RWPE2 (cell line): ENCODE data around the gene SLC41A1.

Experiments
- ATAC-seq: fragments of 200-7000 bp; cut with Tn5 transposase; 3 replicates; pipeline ENCODE4 v1.9.1; 2021; ENCODE audit warnings: low read depth
- DNase-seq: peaks from one replicate; pipeline ENCODE4 v3.0.0-alpha.2; 2020; ENCODE audit warnings: low spot score
- H3K27ac ChIP-seq: fragments of 450-650 bp; 2 replicates; pipeline ENCODE4 v1.5.1; 2017; ENCODE audit warnings: mild to moderate bottlenecking; ENCODE audit not compliant: poor library complexity, severe bottlenecking
- H3K27me3 ChIP-seq: fragments of 250-450 bp; sonication (Bioruptor Pico); 2 replicates; pipeline ENCODE4 v1.5.1; 2021; ENCODE audit warnings: mild to moderate bottlenecking, moderate library complexity; ENCODE audit not compliant: insufficient read depth, poor library complexity, severe bottlenecking
- H3K36me3 ChIP-seq: fragments of 250-450 bp; sonication (Bioruptor Pico); 2 replicates; pipeline ENCODE4 v1.5.1; 2020; ENCODE audit warnings: low read depth, mild to moderate bottlenecking, moderate library complexity
- H3K4me1 ChIP-seq: fragments of 250-450 bp; sonication (Bioruptor Pico); 2 replicates; pipeline ENCODE4 v1.5.1; 2021; ENCODE audit warnings: mild to moderate bottlenecking, moderate library complexity; ENCODE audit not compliant: insufficient read depth, poor library complexity, severe bottlenecking
- H3K4me3 ChIP-seq: fragments of 250-450 bp; sonication (Bioruptor Pico); 2 replicates; pipeline ENCODE4 v1.5.1; 2021; ENCODE audit warnings: mild to moderate bottlenecking, moderate library complexity; ENCODE audit not compliant: severe bottlenecking
- H3K9me3 ChIP-seq: fragments of 250-450 bp; sonication (Bioruptor Pico); 2 replicates; pipeline ENCODE4 v1.5.1; 2021; ENCODE audit warnings: mild to moderate bottlenecking, moderate library complexity; ENCODE audit not compliant: severe bottlenecking
- CTCF ChIP-seq: fragments of 450-650 bp; IDR thresholded peaks from one replicate; pipeline ENCODE4 v1.5.1; 2017; ENCODE audit warnings: mild to moderate bottlenecking, moderate library complexity; ENCODE audit not compliant: poor library complexity, severe bottlenecking

SLC41A1 gene

DNA sequence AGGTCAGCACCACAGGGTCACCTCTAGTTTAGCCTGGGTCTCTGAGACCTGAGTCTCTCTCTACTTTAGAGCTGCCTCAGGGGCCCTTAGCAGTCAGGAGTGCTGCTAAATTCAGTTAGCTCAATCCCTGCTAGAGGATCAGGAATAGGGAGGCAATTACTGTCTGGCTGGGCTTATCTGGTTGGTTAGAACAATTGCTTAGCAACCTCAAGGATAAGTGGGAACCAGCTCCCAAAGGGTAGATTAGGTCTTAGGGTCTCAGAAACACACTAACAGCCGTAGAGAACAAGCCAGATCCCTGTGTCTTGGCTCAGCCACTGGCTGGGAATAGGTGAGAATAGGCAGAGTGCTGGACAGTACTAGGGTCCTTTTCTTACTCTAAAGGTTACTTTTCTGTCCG, 29.2 kb upstream of the SLC41A1 start:
- Histone ChIP-seq H3K36me3 (no peaks in the 10 kb centered on the region), H3K4me1 (no peaks in the 10 kb centered on the region), H3K9me3 (no peaks in the 10 kb centered on the region), H3K27me3 (no peaks in the 10 kb centered on the region), H3K4me3 (no peak overlapping the region), H3K27ac (no peak overlapping the region)
- no peak for DNase-seq
- TF ChIP-seq CTCF = no peak
- ATAC-seq = no peak

DNA sequence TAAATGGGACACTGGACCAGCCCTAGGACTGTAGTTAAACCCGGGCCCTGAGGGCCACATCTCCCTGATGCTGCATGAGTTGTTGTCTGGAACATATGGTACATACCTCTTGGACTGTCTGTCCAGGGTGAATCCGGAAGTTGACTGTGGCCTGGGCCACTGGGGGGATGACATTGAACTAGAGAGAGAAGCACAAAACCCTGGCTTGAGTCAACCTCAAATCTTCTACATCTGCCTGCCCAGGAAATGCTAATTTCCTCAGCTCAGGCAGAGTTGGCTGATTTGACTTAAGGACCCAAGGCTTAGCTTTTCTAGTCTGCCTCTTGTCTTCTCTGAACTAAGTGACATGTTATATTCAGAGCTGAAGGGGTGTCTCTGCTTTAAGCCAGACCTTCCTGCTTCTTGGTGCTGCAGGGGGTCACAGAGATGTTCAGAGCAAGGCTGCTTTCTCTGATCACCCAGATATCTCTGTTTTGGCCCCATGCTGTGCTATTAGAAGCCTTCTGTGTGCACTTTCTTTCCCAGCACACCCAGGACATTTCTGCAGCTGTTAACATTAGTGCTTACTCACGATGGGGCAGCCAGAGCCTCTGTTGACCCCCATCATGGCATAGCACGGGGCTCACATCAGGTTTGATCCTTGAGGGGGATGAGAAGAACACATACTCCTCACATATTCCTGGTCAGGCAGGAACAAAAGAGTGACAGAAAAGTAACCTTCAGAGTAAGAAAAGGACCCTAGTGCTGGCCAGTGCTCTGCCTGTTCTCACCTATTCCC, 27.3 kb upstream of the SLC41A1 start:
- ATAC-seq (no peak), DNase-seq (no peak)
- Histone ChIP-seq H3K4me1 (no peaks in the 10 kb centered on the region), H3K27ac (no peak overlapping the region), H3K36me3 (no peaks in the 10 kb centered on the region), H3K4me3 (no peak overlapping the region), H3K9me3 (no peaks in the 10 kb centered on the region), H3K27me3 (no peaks in the 10 kb centered on the region)
- no peak for TF ChIP-seq CTCF

GRCh38 chr1:205837382-205837970, 24.5 kb upstream of the SLC41A1 start:
- TF ChIP-seq CTCF = no peak
- Histone ChIP-seq H3K4me1 (no peaks in the 10 kb centered on the region), H3K36me3 (no peaks in the 10 kb centered on the region), H3K27ac (no peak overlapping the region), H3K9me3 (no peaks in the 10 kb centered on the region), H3K27me3 (no peaks in the 10 kb centered on the region), H3K4me3 (no peak overlapping the region)
- ATAC-seq (no peak), DNase-seq (no peak)

- Histone ChIP-seq H3K4me1 (no peaks in the 10 kb centered on the region), H3K4me3 (no peak overlapping the region), H3K27ac (peak overlapping the region; percentile 28), H3K27me3 (no peaks in the 10 kb centered on the region), H3K9me3 (no peaks in the 10 kb centered on the region), H3K36me3 (no peaks in the 10 kb centered on the region)
- no peak for DNase-seq
- peak; percentile 67; the same call in 2 of the 3 replicates for ATAC-seq
- TF ChIP-seq CTCF = no peak
Observed at GRCh38 chr1:205834751-205835150, 21.8 kb upstream of the SLC41A1 start.

GRCh38 chr1:205832326-205832751, 19.3 kb upstream of the SLC41A1 start:
- H3K4me3 ChIP-seq = no peak overlapping the region
- H3K36me3 ChIP-seq = no peaks in the 10 kb centered on the region
- no peaks in the 10 kb centered on the region for H3K4me1 ChIP-seq
- no peak for ATAC-seq
- no peak for TF ChIP-seq CTCF
- no peak overlapping the region for H3K27ac ChIP-seq
- DNase-seq = no peak
- H3K9me3 ChIP-seq = no peaks in the 10 kb centered on the region
- H3K27me3 ChIP-seq = no peaks in the 10 kb centered on the region
